PC-9 (cell line): ENCODE measurements around the gene BTBD18.

Source experiments
- EZH2 ChIP-seq: fragments of 200-600 bp; sonication (generic); IDR thresholded peaks from 2 replicates; pipeline ENCODE4 v1.8.0; 2017; ENCODE audit warnings: antibody characterized with exemption, low read depth
- TF ChIP-seq, protein P1 (sequence below): fragments of 200-600 bp; sonication (generic); conservative IDR thresholded peaks from 2 replicates; pipeline ENCODE4 v1.6.1; 2017; ENCODE audit warnings: mixed run types, antibody characterized with exemption, mild to moderate bottlenecking, moderate library complexity

DNA sequence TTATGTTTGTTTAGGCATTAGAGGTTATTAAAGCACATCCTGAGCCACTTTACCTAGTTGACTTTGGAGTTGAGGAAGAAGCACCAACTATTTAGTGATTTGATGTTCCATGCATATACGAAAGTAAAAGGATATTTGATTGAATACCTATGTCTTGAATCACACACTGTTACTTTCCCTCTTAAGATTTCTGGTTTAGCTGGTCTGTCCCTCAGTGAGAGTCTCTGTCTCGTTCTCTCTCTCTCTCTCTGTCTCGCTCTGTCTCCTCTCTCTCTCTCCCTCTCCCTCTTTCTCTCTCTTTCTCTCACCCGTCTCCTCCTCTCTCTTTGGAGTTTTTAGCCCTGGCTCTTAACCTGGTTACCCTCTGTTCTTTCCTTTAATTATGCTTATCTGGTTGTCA, 20.9 kb upstream of the BTBD18 start:
- TF ChIP-seq, protein P1, sequence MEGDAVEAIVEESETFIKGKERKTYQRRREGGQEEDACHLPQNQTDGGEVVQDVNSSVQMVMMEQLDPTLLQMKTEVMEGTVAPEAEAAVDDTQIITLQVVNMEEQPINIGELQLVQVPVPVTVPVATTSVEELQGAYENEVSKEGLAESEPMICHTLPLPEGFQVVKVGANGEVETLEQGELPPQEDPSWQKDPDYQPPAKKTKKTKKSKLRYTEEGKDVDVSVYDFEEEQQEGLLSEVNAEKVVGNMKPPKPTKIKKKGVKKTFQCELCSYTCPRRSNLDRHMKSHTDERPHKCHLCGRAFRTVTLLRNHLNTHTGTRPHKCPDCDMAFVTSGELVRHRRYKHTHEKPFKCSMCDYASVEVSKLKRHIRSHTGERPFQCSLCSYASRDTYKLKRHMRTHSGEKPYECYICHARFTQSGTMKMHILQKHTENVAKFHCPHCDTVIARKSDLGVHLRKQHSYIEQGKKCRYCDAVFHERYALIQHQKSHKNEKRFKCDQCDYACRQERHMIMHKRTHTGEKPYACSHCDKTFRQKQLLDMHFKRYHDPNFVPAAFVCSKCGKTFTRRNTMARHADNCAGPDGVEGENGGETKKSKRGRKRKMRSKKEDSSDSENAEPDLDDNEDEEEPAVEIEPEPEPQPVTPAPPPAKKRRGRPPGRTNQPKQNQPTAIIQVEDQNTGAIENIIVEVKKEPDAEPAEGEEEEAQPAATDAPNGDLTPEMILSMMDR, result no peak
- no peak for TF ChIP-seq EZH2
